ENCODE measurements around the gene CROCC.
"Not testable (repeated sequence)": the region's sequence is repeated elsewhere in the genome, so short reads cannot be mapped to it uniquely, and the experiment has no call there.

CROCC gene

GRCh38 chr1:16905868-16906702, 15.6 kb upstream of the CROCC start:
- CTCF ChIA-PET, result interaction anchor here (0.9 kb wide), 1 partner anchor 9 kb away, joined by 3 read pairs; no protein-coding TSS in a partner anchor
- Mint-ChIP-seq H3K4me1 (peaks cover 36% of the 10 kb centered on the region), H3K36me3 (peaks cover 4% of the 10 kb centered on the region), H3K27me3 (peaks cover 12% of the 10 kb centered on the region), H3K4me3 (no peak overlapping the region), H3K9me3 (peaks cover 2% of the 10 kb centered on the region), H3K27ac (no peak overlapping the region)
- DNase-seq, result peak; percentile 21

- CTCF ChIA-PET, result interaction anchor here (1.0 kb wide), 1 partner anchor 9 kb away, joined by 4 read pairs; no protein-coding TSS in a partner anchor
- H3K36me3 Mint-ChIP-seq, result peaks cover 4% of the 10 kb centered on the region
These were observed 14.9 kb upstream of the CROCC start for GRCh38 chr1:16906873-16907272.

GRCh38 chr1:16907870-16908758, 13.6 kb upstream of the CROCC start:
- CTCF ChIA-PET, result interaction anchor here (1.0 kb wide), 1 partner anchor 8 kb away, joined by 4 read pairs; no protein-coding TSS in a partner anchor
- no peak overlapping the region for H3K4me3 Mint-ChIP-seq

More at GRCh38 chr1:16906873-16907272, 14.9 kb upstream of the CROCC start:
- no peak overlapping the region for H3K27ac Mint-ChIP-seq
- H3K9me3 Mint-ChIP-seq, result peaks cover 2% of the 10 kb centered on the region
- peak; percentile 21 for DNase-seq
- no peak overlapping the region for H3K4me3 Mint-ChIP-seq
- peaks cover 16% of the 10 kb centered on the region for H3K27me3 Mint-ChIP-seq
- peaks cover 32% of the 10 kb centered on the region for H3K4me1 Mint-ChIP-seq

GRCh38 chr1:16911851-16912721, 9.6 kb upstream of the CROCC start:
- H3K4me3 Mint-ChIP-seq, H3K27ac Mint-ChIP-seq, CTCF ChIA-PET, H3K36me3 Mint-ChIP-seq, H3K9me3 Mint-ChIP-seq: not testable (repeated sequence)
- Mint-ChIP-seq H3K27me3 (peaks cover 53% of the 10 kb centered on the region), H3K4me1 (peaks cover 43% of the 10 kb centered on the region)
- peak; percentile 19 for DNase-seq

More at GRCh38 chr1:16907870-16908758, 13.6 kb upstream of the CROCC start:
- no peak overlapping the region for H3K27ac Mint-ChIP-seq
- H3K27me3 Mint-ChIP-seq, result peaks cover 28% of the 10 kb centered on the region
- H3K36me3 Mint-ChIP-seq, result peaks cover 4% of the 10 kb centered on the region
- peak; percentile 17 for DNase-seq
- H3K9me3 Mint-ChIP-seq, result peaks cover 2% of the 10 kb centered on the region
- H3K4me1 Mint-ChIP-seq, result peaks cover 32% of the 10 kb centered on the region

GRCh38 chr1:16912742-16913141, 9.0 kb upstream of the CROCC start:
- H3K27ac Mint-ChIP-seq, H3K36me3 Mint-ChIP-seq, H3K9me3 Mint-ChIP-seq, CTCF ChIA-PET: not testable (repeated sequence)
- Mint-ChIP-seq H3K4me3 (peak overlapping the region; percentile 73), H3K4me1 (peaks cover 38% of the 10 kb centered on the region), H3K27me3 (peaks cover 53% of the 10 kb centered on the region)
- DNase-seq, result peak; percentile 13

- CTCF ChIA-PET, result no interaction called here
- no peaks in the 10 kb centered on the region for H3K9me3 Mint-ChIP-seq
- no peak for DNase-seq
- peaks cover 53% of the 10 kb centered on the region for H3K27me3 Mint-ChIP-seq
- H3K27ac Mint-ChIP-seq, result peak overlapping the region; percentile 69
- peaks cover 35% of the 10 kb centered on the region for H3K4me1 Mint-ChIP-seq
- H3K4me3 Mint-ChIP-seq, result peak overlapping the region; percentile 73
- no peaks in the 10 kb centered on the region for H3K36me3 Mint-ChIP-seq
These were observed 8.4 kb upstream of the CROCC start for GRCh38 chr1:16913181-16913832.

GRCh38 chr1:16913833-16914662, 7.7 kb upstream of the CROCC start:
- Mint-ChIP-seq H3K4me1 (peaks cover 35% of the 10 kb centered on the region), H3K27me3 (peaks cover 55% of the 10 kb centered on the region), H3K36me3 (no peaks in the 10 kb centered on the region), H3K4me3 (peak overlapping the region; percentile 82), H3K9me3 (no peaks in the 10 kb centered on the region), H3K27ac (peak overlapping the region; percentile 80)
- CTCF ChIA-PET, result interaction anchor here (1.4 kb wide), 1 partner anchor 8 kb away, joined by 3 read pairs; no protein-coding TSS in a partner anchor
- peak; percentile 93 for DNase-seq

GRCh38 chr1:16914928-16915626, 6.7 kb upstream of the CROCC start:
- peaks cover 55% of the 10 kb centered on the region for H3K27me3 Mint-ChIP-seq
- H3K36me3 Mint-ChIP-seq, H3K9me3 Mint-ChIP-seq, DNase-seq: not testable (repeated sequence)
- H3K27ac Mint-ChIP-seq, result peak overlapping the region; percentile 68
- H3K4me3 Mint-ChIP-seq, result peak overlapping the region; percentile 82
- peaks cover 33% of the 10 kb centered on the region for H3K4me1 Mint-ChIP-seq
- CTCF ChIA-PET, result interaction anchor here (1.0 to 1.6 kb wide), 5 partner anchors 8 to 46 kb away, joined by 3 to 6 read pairs (median 4); no protein-coding TSS in a partner anchor

- CTCF ChIA-PET, result interaction anchor here (1.0 to 1.6 kb wide), 5 partner anchors 8 to 46 kb away, joined by 3 to 6 read pairs (median 4); no protein-coding TSS in a partner anchor
- Mint-ChIP-seq H3K27me3 (peaks cover 59% of the 10 kb centered on the region), H3K4me1 (peaks cover 33% of the 10 kb centered on the region), H3K36me3 (no peaks in the 10 kb centered on the region), H3K9me3 (no peaks in the 10 kb centered on the region), H3K27ac (no peak overlapping the region), H3K4me3 (peak overlapping the region; percentile 82)
- DNase-seq, result no peak
These were observed 6.1 kb upstream of the CROCC start for GRCh38 chr1:16915627-16915973.

- H3K4me3 Mint-ChIP-seq, result peak overlapping the region; percentile 8
- not testable (repeated sequence) for H3K36me3 Mint-ChIP-seq, H3K27ac Mint-ChIP-seq, H3K9me3 Mint-ChIP-seq, DNase-seq
- peaks cover 65% of the 10 kb centered on the region for H3K27me3 Mint-ChIP-seq
- CTCF ChIA-PET, result interaction anchor here (1.0 to 1.6 kb wide), 4 partner anchors 8 to 45 kb away, joined by 3 to 6 read pairs (median 4); no protein-coding TSS in a partner anchor
- peaks cover 37% of the 10 kb centered on the region for H3K4me1 Mint-ChIP-seq
These were observed 5.5 kb upstream of the CROCC start for GRCh38 chr1:16916036-16916880.

GRCh38 chr1:16918371-16918770, 3.4 kb upstream of the CROCC start:
- Mint-ChIP-seq H3K27ac (no peak overlapping the region), H3K9me3 (no peaks in the 10 kb centered on the region), H3K36me3 (no peaks in the 10 kb centered on the region), H3K4me1 (peaks cover 36% of the 10 kb centered on the region), H3K4me3 (no peak overlapping the region), H3K27me3 (peaks cover 66% of the 10 kb centered on the region)
- DNase-seq, result no peak
- CTCF ChIA-PET, result no interaction called here
